Mammary epithelial cell (primary cell): ENCODE measurements around the gene PRKD1.

Experiments
- CTCF ChIP-seq, 2 donors: IDR thresholded peaks in 1 of 2; conservative IDR thresholded peaks in 1 of 2; 2 replicates each; pipeline ENCODE4 v1.5.1; 2011 to 2012; ENCODE audit warnings: inconsistent platforms in 2 of 2, low read length in 2 of 2, mild to moderate bottlenecking in 2 of 2, control low read depth in 1 of 2, low read depth in 1 of 2; ENCODE audit not compliant: insufficient read depth in 1 of 2; ENCODE audit errors: extremely low read depth in 1 of 2
- EZH2 ChIP-seq: IDR thresholded peaks from 2 replicates; pipeline ENCODE4 v1.6.1; 2012; ENCODE audit warnings: low read length, inconsistent platforms, borderline replicate concordance

GRCh38 chr14:29607169-29607568 is 320.5 kb downstream of the PRKD1 start:
- TF ChIP-seq CTCF (conservative IDR thresholded peaks at IDR 0.05 in 1 of 2, IDR thresholded peaks at IDR 0.05 in 1 of 2; ENCODE audit: extremely low read depth in 1 of 2, insufficient read depth in 1 of 2, low read depth in 1 of 2, low read length in 2 of 2) (no peak), EZH2 (no peak)
